Measurements from ENCODE around the gene IPP. TPM values are rescaled to one million over a fixed set of nuclear protein-coding genes. Genes with fewer than 3 reads are reported as not detected.

Gene IPP
- total RNA-seq, 4 donors from 2014 or later, result 5.6 to 11.7 (median 7.1) TPM

- Histone ChIP-seq H3K9me3 (no peaks in the 10 kb centered on the region), H3K36me3 (no peaks in the 10 kb centered on the region), H3K4me3 (no peak overlapping the region), H3K27me3 (no peaks in the 10 kb centered on the region), H3K27ac (no peak overlapping the region), H3K4me1 (peaks cover 5 to 23% of the 10 kb centered on the region in 2 donors)
- in situ Hi-C loops (cut with MboI; ENCODE audit: low sequenced_read_pairs in 4 of 4), result no loop called here
- ATAC-seq (no peak), DNase-seq (no peak)
- TF ChIP-seq POLR2A (IDR thresholded peaks at IDR 0.05) (no peak), CTCF (IDR thresholded peaks at IDR 0.05 in 4 of 5, conservative IDR thresholded peaks at IDR 0.05 in 1 of 5) (no peak)
- intact Hi-C loops (cut with DNase I; ENCODE audit: low total_unique reads), result no loop called here
Measured at GRCh38 chr1:45772971-45773370, 22.5 kb upstream of the IPP start.

- intact Hi-C loops (cut with DNase I; ENCODE audit: low total_unique reads) (loop anchor here (2.0 kb wide), 1 partner anchor 23 kb away; no protein-coding TSS in a partner anchor), in situ Hi-C loops (cut with MboI; ENCODE audit: low sequenced_read_pairs in 4 of 4) (no loop called here)
- no peaks in the 10 kb centered on the region for H3K36me3 ChIP-seq
- no peak overlapping the region for H3K4me3 ChIP-seq
- TF ChIP-seq POLR2A (IDR thresholded peaks at IDR 0.05) (no peak), CTCF (IDR thresholded peaks at IDR 0.05 in 4 of 5, conservative IDR thresholded peaks at IDR 0.05 in 1 of 5) (no peak)
- H3K9me3 ChIP-seq, result no peaks in the 10 kb centered on the region
- no peaks in the 10 kb centered on the region for H3K27me3 ChIP-seq
- peaks cover 5 to 23% of the 10 kb centered on the region in 2 donors for H3K4me1 ChIP-seq
- DNase-seq (peak; percentile 85 to 86), ATAC-seq (peak; percentile 91 to 96)
- peak overlapping the region; percentile 74 to 81 (median 76) for H3K27ac ChIP-seq
Measured at GRCh38 chr1:45769261-45769932, 18.9 kb upstream of the IPP start.

- Histone ChIP-seq H3K36me3 (no peaks in the 10 kb centered on the region), H3K4me3 (no peak overlapping the region), H3K27ac (peak overlapping the region in 3 of 4 donors; percentile 19 to 44 (median 37)), H3K9me3 (no peaks in the 10 kb centered on the region), H3K4me1 (peaks cover 5 to 23% of the 10 kb centered on the region in 2 donors), H3K27me3 (no peaks in the 10 kb centered on the region)
- TF ChIP-seq CTCF (IDR thresholded peaks at IDR 0.05 in 4 of 5, conservative IDR thresholded peaks at IDR 0.05 in 1 of 5) (no peak), POLR2A (IDR thresholded peaks at IDR 0.05) (no peak)
- in situ Hi-C loops (cut with MboI; ENCODE audit: low sequenced_read_pairs in 4 of 4) (no loop called here), intact Hi-C loops (cut with DNase I; ENCODE audit: low total_unique reads) (no loop called here)
- ATAC-seq (no peak), DNase-seq (no peak)
Measured at GRCh38 chr1:45767035-45767434, 16.6 kb upstream of the IPP start.

- H3K4me3 ChIP-seq, result no peak overlapping the region
- in situ Hi-C loops (cut with MboI; ENCODE audit: low sequenced_read_pairs in 4 of 4), result no loop called here
- DNase-seq (peak; percentile 17 to 50), ATAC-seq (no peak)
- TF ChIP-seq POLR2A (IDR thresholded peaks at IDR 0.05) (no peak), CTCF (IDR thresholded peaks at IDR 0.05 in 4 of 5, conservative IDR thresholded peaks at IDR 0.05 in 1 of 5) (no peak)
- H3K9me3 ChIP-seq, result no peaks in the 10 kb centered on the region
- peak overlapping the region in 2 of 4 donors; percentile 37 to 44 for H3K27ac ChIP-seq
- H3K4me1 ChIP-seq, result peaks cover 5 to 23% of the 10 kb centered on the region in 2 donors
- no peaks in the 10 kb centered on the region for H3K27me3 ChIP-seq
- no peaks in the 10 kb centered on the region for H3K36me3 ChIP-seq
- intact Hi-C loops (cut with DNase I; ENCODE audit: low total_unique reads), result no loop called here
Measured at GRCh38 chr1:45765999-45766792, 15.7 kb upstream of the IPP start.

All from gastrocnemius medialis (tissue), 4 donors.